Liver (tissue), 9 donors: Measurements from ENCODE around the gene SUSD4. TPM values are rescaled to one million over a fixed set of nuclear protein-coding genes. Genes with fewer than 3 reads are reported as not detected.

Experiments
- DNase-seq: peaks from one replicate; pipeline ENCODE4 v3.0.0-alpha.2; 2017; ENCODE audit warnings: low spot score
- H3K27ac ChIP-seq, 2 donors: one replicate each; pipeline ENCODE4 v1.7.0; 2013; ENCODE audit warnings: inconsistent platforms in 2 of 2, low read length in 2 of 2, control low read depth in 1 of 2, low read depth in 1 of 2, mild to moderate bottlenecking in 1 of 2
- H3K27me3 ChIP-seq, 4 donors: one replicate each; pipeline versions ENCODE4 v1.6.1 to v1.7.0; 2013; ENCODE audit warnings: low read length in 3 of 4, inconsistent platforms in 1 of 4, mild to moderate bottlenecking in 1 of 4, moderate library complexity in 1 of 4; ENCODE audit not compliant: control insufficient read depth in 4 of 4, insufficient read depth in 4 of 4
- H3K36me3 ChIP-seq, 4 donors: one replicate each; pipeline versions ENCODE4 v1.6.1 to v1.7.0; 2013; ENCODE audit warnings: low read length in 3 of 4, mild to moderate bottlenecking in 3 of 4, low read depth in 1 of 4, moderate library complexity in 1 of 4; ENCODE audit not compliant: control insufficient read depth in 4 of 4, insufficient read depth in 3 of 4
- H3K4me1 ChIP-seq, 4 donors: one replicate each; pipeline versions ENCODE4 v1.6.1 to v1.7.0; 2013; ENCODE audit warnings: low read length in 3 of 4, mild to moderate bottlenecking in 3 of 4, moderate library complexity in 1 of 4; ENCODE audit not compliant: control insufficient read depth in 4 of 4, insufficient read depth in 4 of 4
- H3K4me3 ChIP-seq, 3 donors: one replicate each; pipeline versions ENCODE4 v1.6.1 to v1.7.0; 2013; ENCODE audit warnings: low read length in 3 of 3, control low read depth in 1 of 3, low read depth in 1 of 3, mild to moderate bottlenecking in 1 of 3
- H3K9ac ChIP-seq, 2 donors: one replicate each; pipeline ENCODE4 v1.7.0; 2013; ENCODE audit warnings: low read length in 2 of 2, mild to moderate bottlenecking in 2 of 2, moderate library complexity in 2 of 2, control low read depth in 1 of 2, low read depth in 1 of 2
- H3K9me3 ChIP-seq, 4 donors: one replicate each; pipeline versions ENCODE4 v1.6.1 to v1.7.0; 2013; ENCODE audit warnings: low read length in 3 of 4; ENCODE audit not compliant: control insufficient read depth in 4 of 4
- ATF3 ChIP-seq: IDR thresholded peaks from 2 replicates; pipeline ENCODE4 v1.6.1; 2016; ENCODE audit warnings: antibody characterized with exemption
- CTCF ChIP-seq: fragments of 150-350 bp; IDR thresholded peaks from 2 replicates; pipeline ENCODE4 v1.5.1; 2017; ENCODE audit warnings: improper control_type of control experiment, low read depth, low read length; ENCODE audit not compliant: missing input control
- EGR1 ChIP-seq, 2 donors: IDR thresholded peaks; 2 replicates each; pipeline ENCODE4 v1.6.1; 2016 to 2018; ENCODE audit warnings: antibody characterized with exemption in 2 of 2, low read depth in 2 of 2
- FOXA1 ChIP-seq: IDR thresholded peaks from 2 replicates; pipeline ENCODE4 v1.6.1; 2016; ENCODE audit warnings: antibody characterized with exemption
- FOXA2 ChIP-seq: IDR thresholded peaks from 2 replicates; pipeline ENCODE4 v1.6.1; 2016; ENCODE audit warnings: antibody characterized with exemption
- GABPA ChIP-seq, 2 donors: IDR thresholded peaks in 1 of 2; conservative IDR thresholded peaks in 1 of 2; 2 replicates each; pipeline ENCODE4 v1.6.1; 2016; ENCODE audit warnings: antibody characterized with exemption in 2 of 2, mild to moderate bottlenecking in 1 of 2, moderate library complexity in 1 of 2
- HNF4A ChIP-seq, 2 donors: conservative IDR thresholded peaks; 2 replicates each; pipeline ENCODE4 v1.6.1; 2016; ENCODE audit warnings: antibody characterized with exemption in 2 of 2, mild to moderate bottlenecking in 2 of 2
- JUND ChIP-seq, 2 donors: IDR thresholded peaks; 2 replicates each; pipeline ENCODE4 v1.6.1; 2016; ENCODE audit warnings: antibody characterized with exemption in 2 of 2
- MAX ChIP-seq: IDR thresholded peaks from 2 replicates; pipeline ENCODE4 v1.6.1; 2016; ENCODE audit warnings: antibody characterized with exemption
- NR2F2 ChIP-seq: IDR thresholded peaks from 2 replicates; pipeline ENCODE4 v1.6.1; 2016; ENCODE audit warnings: antibody characterized with exemption
- RAD21 ChIP-seq, 2 donors: IDR thresholded peaks; 2 replicates each; pipeline ENCODE4 v1.6.1; 2016; ENCODE audit warnings: antibody characterized with exemption in 2 of 2, mild to moderate bottlenecking in 2 of 2
- REST ChIP-seq: IDR thresholded peaks from 2 replicates; pipeline ENCODE4 v1.6.1; 2016; ENCODE audit warnings: antibody characterized with exemption, mild to moderate bottlenecking
- RXRA ChIP-seq, 2 donors: IDR thresholded peaks; 2 replicates each; pipeline ENCODE4 v1.6.1; 2017 to 2018; ENCODE audit warnings: antibody characterized with exemption in 2 of 2, mild to moderate bottlenecking in 1 of 2
- SP1 ChIP-seq: IDR thresholded peaks from 2 replicates; pipeline ENCODE4 v1.6.1; 2018; ENCODE audit warnings: antibody characterized with exemption, mild to moderate bottlenecking
- TAF1 ChIP-seq: conservative IDR thresholded peaks from 2 replicates; pipeline ENCODE4 v1.6.1; 2016; ENCODE audit warnings: antibody characterized with exemption, mild to moderate bottlenecking
- YY1 ChIP-seq: IDR thresholded peaks from 2 replicates; pipeline ENCODE4 v1.6.1; 2016; ENCODE audit warnings: antibody characterized with exemption, mild to moderate bottlenecking
- ZBTB33 ChIP-seq: IDR thresholded peaks from 2 replicates; pipeline ENCODE4 v1.6.1; 2016; ENCODE audit warnings: antibody characterized with exemption
- WGBS: extraction: QIAGEN DNeasy Blood & Tissue Kit; methylation state at CpG from one replicate; pipeline ENCODE4 v1.1.7; 2013; 5-methylcytosine and 5-hydroxymethylcytosine counted together
- polyA plus RNA-seq, 2 donors: library from polyadenylated mRNA; stranded (reverse) in 1 of 2; unstranded in 1 of 2; fragments of 200-250 nt in 1 of 2; fragments of >200 nt in 1 of 2; fragmentation: Nextera tagmentation in 1 of 2; extraction: Ambion mirVana in 1 of 2; gene quantifications; one replicate each; pipeline versions ENCODE4 v1.2.1 to v1.2.3, GENCODE V29; 2013 to 2015
- total RNA-seq, 2 donors: library from RNA; depleted of rRNA; stranded (reverse); fragments of >200 nt; gene quantifications; one replicate each; pipeline ENCODE4 v1.2.3, GENCODE V29; 2014
- donor health status: healthy.
- donor health status: healthy.
- donor health status: healthy.
- donor health status: healthy.
- donor health status: healthy.

The SUSD4 gene
- total and polyA plus RNA-seq, 4 donors = 1.1 to 3.8 (median 1.8) TPM

- no peak overlapping the region for H3K9ac ChIP-seq
- H3K27ac ChIP-seq = no peak overlapping the region
- DNase-seq = no peak
- WGBS = 64% methylated on average over 2 of the region's 2 CpGs
- no peak overlapping the region for H3K4me3 ChIP-seq
- peaks cover 0 to 5% (median 0%) of the 10 kb centered on the region in 4 donors for H3K27me3 ChIP-seq
- no peaks in the 10 kb centered on the region for H3K4me1 ChIP-seq
- H3K9me3 ChIP-seq = no peaks in the 10 kb centered on the region
- no peaks in the 10 kb centered on the region for H3K36me3 ChIP-seq
- TF ChIP-seq HNF4A (conservative IDR thresholded peaks at IDR 0.05) = no peak
- TF ChIP-seq JUND (IDR thresholded peaks at IDR 0.05) = no peak
- TF ChIP-seq NR2F2 = no peak
- TF ChIP-seq REST = no peak
- no peak for TF ChIP-seq GABPA (IDR thresholded peaks at IDR 0.05 in 1 of 2, conservative IDR thresholded peaks at IDR 0.05 in 1 of 2)
- TF ChIP-seq ZBTB33 = no peak
- TF ChIP-seq ATF3 = no peak
- TF ChIP-seq FOXA2 = no peak
- TF ChIP-seq CTCF = no peak
- TF ChIP-seq RAD21 (IDR thresholded peaks at IDR 0.05) = no peak
Measured at GRCh38 chr1:223323491-223324484, 40.2 kb downstream of the SUSD4 start.

- Histone ChIP-seq H3K4me3 (no peak overlapping the region), H3K9me3 (no peaks in the 10 kb centered on the region), H3K4me1 (no peaks in the 10 kb centered on the region), H3K9ac (no peak overlapping the region), H3K27me3 (peaks cover 0 to 5% (median 0%) of the 10 kb centered on the region in 4 donors), H3K36me3 (no peaks in the 10 kb centered on the region), H3K27ac (no peak overlapping the region)
- 78% methylated on average over 3 of the region's 3 CpGs for WGBS
- no peak for DNase-seq
- TF ChIP-seq ZBTB33 (no peak), TAF1 (no peak), YY1 (no peak), NR2F2 (no peak), HNF4A (conservative IDR thresholded peaks at IDR 0.05) (no peak), RXRA (IDR thresholded peaks at IDR 0.05) (no peak), FOXA1 (no peak), FOXA2 (no peak), MAX (no peak), SP1 (no peak), ATF3 (no peak), RAD21 (IDR thresholded peaks at IDR 0.05) (no peak), EGR1 (IDR thresholded peaks at IDR 0.05; ENCODE audit: low read depth in 2 of 2) (no peak)
Measured at GRCh38 chr1:223322868-223323267, 41.1 kb downstream of the SUSD4 start.
